Cardiac muscle cell (in vitro differentiated cells and primary cell): ENCODE measurements around the gene TEX26. TPM values are rescaled to one million over a fixed set of nuclear protein-coding genes. Genes with fewer than 3 reads are reported as not detected.

Experiments
- DNase-seq, 2 donors: peaks; one replicate each; pipeline versions ENCODE4 v3.0.0 to v3.0.0-alpha.2; 2010 to 2017; ENCODE audit warnings: low read depth in 1 of 2, low spot score in 1 of 2
- H3K27ac ChIP-seq: fragments of 200-600 bp; sonication (generic); 2 replicates; pipeline ENCODE4 v1.5.1; 2016
- H3K27me3 ChIP-seq: fragments of 200-600 bp; sonication (generic); 2 replicates; pipeline ENCODE4 v1.6.0; 2016; ENCODE audit warnings: control low read depth
- H3K36me3 ChIP-seq: fragments of 200-600 bp; sonication (generic); 2 replicates; pipeline ENCODE4 v1.5.1; 2016; ENCODE audit warnings: control low read depth
- H3K4me1 ChIP-seq: fragments of 200-600 bp; sonication (generic); 2 replicates; pipeline ENCODE4 v1.8.1; 2017; ENCODE audit warnings: low read depth, mild to moderate bottlenecking, mixed run types
- H3K4me3 ChIP-seq: fragments of 200-600 bp; sonication (generic); 2 replicates; pipeline ENCODE4 v1.5.1; 2016; ENCODE audit warnings: mild to moderate bottlenecking
- H3K9me3 ChIP-seq: fragments of 200-600 bp; sonication (generic); 2 replicates; pipeline ENCODE4 v1.5.1; 2017; ENCODE audit warnings: low read depth, mild to moderate bottlenecking, control low read depth
- polyA plus RNA-seq: library from polyadenylated mRNA; unstranded; fragments of >200 nt; fragmentation: Nextera tagmentation; extraction: Ambion mirVana; gene quantifications from 2 replicates; pipeline ENCODE4 v1.2.1, GENCODE V29; 2016
- total RNA-seq: library from RNA; depleted of rRNA; stranded (reverse); fragments of >200 nt; gene quantifications from 2 replicates; pipeline ENCODE4 v1.2.3, GENCODE V29; 2016
- TF ChIP-seq, protein P1 (sequence below): IDR thresholded peaks from 2 replicates; pipeline ENCODE4 v1.5.1; 2012; ENCODE audit warnings: low read depth, mild to moderate bottlenecking, low read length

The TEX26 gene
- total and polyA plus RNA-seq, 2 experiments from 2014 or later: not detected

DNA sequence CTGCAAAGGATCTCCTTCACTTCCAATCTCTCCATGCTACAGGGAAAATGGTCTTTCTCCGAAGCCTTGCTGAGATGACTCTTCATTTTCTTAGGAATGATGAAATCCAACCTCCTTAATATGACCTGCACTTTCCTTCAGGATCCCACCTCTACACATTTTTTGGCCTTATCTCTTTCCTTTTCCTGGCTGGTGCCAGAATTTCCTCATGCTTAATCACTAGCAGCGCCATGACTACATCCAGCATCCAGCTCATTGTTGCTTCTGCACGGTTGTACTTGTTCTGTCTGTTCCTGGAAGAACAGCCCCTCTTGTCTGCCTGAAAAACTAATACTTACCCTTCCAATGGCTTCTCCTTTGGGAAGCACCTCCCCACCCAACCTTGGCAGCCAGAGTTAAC, 68.4 kb downstream of the TEX26 start:
- peak in 1 of 2 donors; percentile 36 for DNase-seq
- TF ChIP-seq, protein P1, sequence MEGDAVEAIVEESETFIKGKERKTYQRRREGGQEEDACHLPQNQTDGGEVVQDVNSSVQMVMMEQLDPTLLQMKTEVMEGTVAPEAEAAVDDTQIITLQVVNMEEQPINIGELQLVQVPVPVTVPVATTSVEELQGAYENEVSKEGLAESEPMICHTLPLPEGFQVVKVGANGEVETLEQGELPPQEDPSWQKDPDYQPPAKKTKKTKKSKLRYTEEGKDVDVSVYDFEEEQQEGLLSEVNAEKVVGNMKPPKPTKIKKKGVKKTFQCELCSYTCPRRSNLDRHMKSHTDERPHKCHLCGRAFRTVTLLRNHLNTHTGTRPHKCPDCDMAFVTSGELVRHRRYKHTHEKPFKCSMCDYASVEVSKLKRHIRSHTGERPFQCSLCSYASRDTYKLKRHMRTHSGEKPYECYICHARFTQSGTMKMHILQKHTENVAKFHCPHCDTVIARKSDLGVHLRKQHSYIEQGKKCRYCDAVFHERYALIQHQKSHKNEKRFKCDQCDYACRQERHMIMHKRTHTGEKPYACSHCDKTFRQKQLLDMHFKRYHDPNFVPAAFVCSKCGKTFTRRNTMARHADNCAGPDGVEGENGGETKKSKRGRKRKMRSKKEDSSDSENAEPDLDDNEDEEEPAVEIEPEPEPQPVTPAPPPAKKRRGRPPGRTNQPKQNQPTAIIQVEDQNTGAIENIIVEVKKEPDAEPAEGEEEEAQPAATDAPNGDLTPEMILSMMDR: no peak
- peaks cover 8% of the 10 kb centered on the region for H3K27me3 ChIP-seq
- no peak overlapping the region for H3K4me3 ChIP-seq
- H3K27ac ChIP-seq: no peak overlapping the region
- H3K9me3 ChIP-seq: no peaks in the 10 kb centered on the region
- no peaks in the 10 kb centered on the region for H3K36me3 ChIP-seq
- H3K4me1 ChIP-seq: peaks cover 19% of the 10 kb centered on the region

DNA sequence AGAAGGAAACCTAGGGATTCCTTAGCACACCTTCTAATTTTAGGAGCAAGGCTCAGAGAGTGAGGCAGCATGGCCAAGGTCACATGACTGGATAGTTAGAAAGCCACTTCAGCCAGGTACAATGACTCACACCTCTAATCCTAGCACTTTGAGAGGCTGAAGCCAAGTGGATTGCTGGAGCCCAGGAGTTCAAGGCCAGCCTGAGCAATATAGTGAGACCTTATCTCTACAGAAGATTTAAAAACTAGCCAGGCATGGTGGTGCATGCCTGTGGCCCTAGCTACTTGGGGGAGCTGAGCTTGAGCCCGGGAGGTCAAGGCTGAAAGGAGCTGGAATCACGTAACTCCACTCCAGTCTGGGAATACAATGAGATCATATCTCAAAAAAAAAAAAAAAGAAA, 69.2 kb downstream of the TEX26 start:
- peak in 1 of 2 donors; percentile 6 for DNase-seq
- Histone ChIP-seq H3K4me3 (no peak overlapping the region), H3K9me3 (no peaks in the 10 kb centered on the region), H3K4me1 (peaks cover 19% of the 10 kb centered on the region), H3K27ac (no peak overlapping the region), H3K36me3 (no peaks in the 10 kb centered on the region), H3K27me3 (peaks cover 12% of the 10 kb centered on the region)
- TF ChIP-seq, protein P1: no peak

DNA sequence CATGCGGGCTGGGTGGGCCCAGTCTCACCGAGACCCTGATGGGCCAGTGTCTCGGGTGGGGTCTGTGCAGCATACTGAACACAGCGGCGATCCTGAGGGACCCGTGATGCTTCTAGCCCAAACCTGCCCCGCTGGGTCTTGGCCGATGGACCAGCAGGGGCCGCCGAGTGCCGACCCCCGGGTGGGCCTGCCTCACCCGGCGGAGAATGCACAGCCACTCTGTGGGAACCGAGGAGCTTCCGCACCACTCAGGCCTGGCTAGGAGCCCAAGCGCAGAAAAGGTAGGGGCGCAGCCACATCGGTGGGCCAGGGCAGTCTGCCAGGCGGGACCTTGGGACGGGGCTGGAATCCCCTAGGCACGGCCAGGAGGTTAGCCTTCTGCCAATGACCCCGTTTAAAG, 72.6 kb downstream of the TEX26 start:
- H3K4me3 ChIP-seq: no peak overlapping the region
- TF ChIP-seq, protein P1: no peak
- DNase-seq: no peak

DNA sequence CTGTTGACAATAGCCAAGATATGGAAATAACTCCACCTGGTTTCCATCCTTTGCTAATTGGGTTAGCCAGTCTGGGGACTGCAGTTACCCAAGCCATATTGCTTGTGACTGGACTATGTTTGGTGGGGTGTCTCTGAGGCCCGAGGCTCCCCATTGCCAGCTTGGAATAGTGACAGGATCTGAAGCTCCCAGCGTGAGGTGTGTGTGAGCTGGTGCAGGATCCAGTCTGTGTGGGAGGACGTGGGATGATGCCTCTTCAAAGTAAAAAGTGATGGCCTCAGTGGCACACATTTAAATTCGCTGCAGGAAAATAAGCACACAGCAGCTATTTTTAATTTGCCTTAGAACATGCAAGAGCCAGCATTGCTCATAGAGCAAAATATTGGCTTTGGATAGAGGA, 75.0 kb downstream of the TEX26 start:
- Histone ChIP-seq H3K36me3 (no peaks in the 10 kb centered on the region), H3K27me3 (peaks cover 27% of the 10 kb centered on the region), H3K4me1 (no peaks in the 10 kb centered on the region), H3K27ac (no peak overlapping the region), H3K4me3 (no peak overlapping the region), H3K9me3 (no peaks in the 10 kb centered on the region)
- no peak for DNase-seq
- TF ChIP-seq, protein P1: no peak

More for the DNA sequence above, 72.6 kb downstream of the TEX26 start:
- Histone ChIP-seq H3K9me3 (no peaks in the 10 kb centered on the region), H3K27me3 (peaks cover 32% of the 10 kb centered on the region), H3K27ac (no peak overlapping the region), H3K4me1 (peaks cover 3% of the 10 kb centered on the region), H3K36me3 (no peaks in the 10 kb centered on the region)

DNA sequence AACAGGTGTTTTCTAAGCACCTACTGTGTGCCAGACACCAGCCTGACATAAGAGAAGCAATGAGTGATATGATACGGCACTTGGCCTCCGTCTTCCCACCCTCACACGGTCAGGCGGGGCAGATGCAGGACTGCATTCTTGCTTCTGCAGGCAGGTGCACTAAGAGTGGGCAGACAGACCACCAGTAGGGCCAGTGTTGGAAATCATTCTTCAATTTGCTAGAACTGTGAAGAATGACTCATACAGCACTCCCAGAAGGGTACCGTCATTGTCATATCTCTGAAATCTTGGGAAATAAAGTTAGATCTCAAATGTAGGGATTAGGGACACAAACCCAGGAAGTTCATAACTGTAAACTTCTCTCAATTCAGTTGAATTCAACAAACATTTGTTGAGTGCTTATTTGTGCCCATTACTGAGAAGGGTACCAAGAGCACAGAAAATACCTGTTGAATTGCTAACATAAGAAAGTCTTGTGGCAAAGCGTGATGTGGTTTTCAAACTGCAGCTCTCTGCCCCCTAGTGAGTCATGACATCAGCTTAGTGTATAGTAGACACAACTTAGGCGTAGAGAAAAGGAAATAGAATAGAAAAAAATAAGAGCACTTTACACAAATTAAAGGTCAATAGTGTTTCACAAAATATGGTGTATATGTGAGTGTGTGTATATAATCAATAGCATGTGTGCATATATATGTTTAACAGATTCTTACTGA, 76.1 kb downstream of the TEX26 start:
- peak in 1 of 2 donors; percentile 20 for DNase-seq
- Histone ChIP-seq H3K27ac (no peak overlapping the region), H3K4me1 (no peaks in the 10 kb centered on the region), H3K36me3 (no peaks in the 10 kb centered on the region), H3K4me3 (no peak overlapping the region), H3K27me3 (peaks cover 27% of the 10 kb centered on the region), H3K9me3 (no peaks in the 10 kb centered on the region)
- TF ChIP-seq, protein P1: no peak
